HG02678 (cell line): ENCODE results near the gene SEMA4F.
A peak's percentile ranks its signal among the peaks of the same experiment; 100 is the strongest.
"Not testable (repeated sequence)": the region's sequence is repeated elsewhere in the genome, so short reads cannot be mapped to it uniquely, and the experiment has no call there.

Source experiments
- ATAC-seq: cut with Tn5 transposase; IDR thresholded peaks from one replicate; pipeline ENCODE4 v1.9.1; 2021; ENCODE audit warnings: mild to moderate bottlenecking, moderate library complexity; ENCODE audit not compliant: unreplicated experiment

The SEMA4F gene

GRCh38 chr2:74653985-74654882 is at the start of gene SEMA4F:
SEMA4F (plus strand) TSS chr2:74654247; CDS start chr2:74654377, 130 bp downstream.
- ATAC-seq: peak; percentile 100

- ATAC-seq: no peak
These were observed 47.1 kb upstream of the SEMA4F start for GRCh38 chr2:74606927-74607326.

GRCh38 chr2:74617122-74617521 is 36.9 kb upstream of the SEMA4F start:
- no peak for ATAC-seq

- peak; percentile 65 for ATAC-seq
These were observed 35.5 kb upstream of the SEMA4F start for GRCh38 chr2:74618410-74619083.

- ATAC-seq: peak; percentile 48
These were observed 34.3 kb upstream of the SEMA4F start for GRCh38 chr2:74619651-74620297.

- no peak for ATAC-seq
These were observed 33.4 kb upstream of the SEMA4F start for GRCh38 chr2:74620671-74621070.

GRCh38 chr2:74625658-74626425 is 28.2 kb upstream of the SEMA4F start:
- ATAC-seq: no peak

GRCh38 chr2:74628538-74629105 is 25.4 kb upstream of the SEMA4F start:
- no peak for ATAC-seq

- ATAC-seq: not testable (repeated sequence)
These were observed 23.6 kb upstream of the SEMA4F start for GRCh38 chr2:74630454-74630853.

GRCh38 chr2:74632209-74632938 is 21.7 kb upstream of the SEMA4F start:
- ATAC-seq: no peak

GRCh38 chr2:74632939-74633312 is 21.1 kb upstream of the SEMA4F start:
- ATAC-seq: no peak

GRCh38 chr2:74639550-74639949 is 14.5 kb upstream of the SEMA4F start:
- no peak for ATAC-seq

GRCh38 chr2:74645344-74645743 is 8.7 kb upstream of the SEMA4F start:
- ATAC-seq: no peak

GRCh38 chr2:74646201-74646600 is 7.8 kb upstream of the SEMA4F start:
- no peak for ATAC-seq

- ATAC-seq: no peak
These were observed 7.1 kb upstream of the SEMA4F start for GRCh38 chr2:74646834-74647482.

GRCh38 chr2:74648009-74648443 is 6.0 kb upstream of the SEMA4F start, which contains the start of gene M1AP:
M1AP (minus strand) TSS chr2:74648330; CDS start chr2:74640275, 8,055 bp downstream.
- ATAC-seq: no peak

- peak; percentile 15 for ATAC-seq
These were observed 460 bp upstream of the SEMA4F start for GRCh38 chr2:74653589-74653984.

GRCh38 chr2:74655579-74655978 is 1.5 kb downstream of the SEMA4F start:
- no peak for ATAC-seq

GRCh38 chr2:74658516-74658915 is 4.5 kb downstream of the SEMA4F start:
- ATAC-seq: no peak
